K562 (cell line): ENCODE measurements around the gene CERS3. TPM values are rescaled to one million over a fixed set of nuclear protein-coding genes. Genes with fewer than 3 reads are reported as not detected.

Source experiments
- ATAC-seq: fragments of 200-7000 bp; cut with Tn5 transposase; 3 replicates; pipeline ENCODE4 v1.9.1; 2020; ENCODE audit warnings: moderate library complexity
- BruUV-seq: library from RNA; stranded (reverse); fragments of 400-500 nt; replicated peaks from 2 replicates; lab custom pipeline; 2021; lab: Mats Ljungman, UMichigan
- CTCF ChIA-PET: fragments of 300-600 bp; formaldehyde crosslinking; extraction: SDS; loops from one replicate; lab custom pipeline; 2021; ENCODE audit warnings: low intra/inter-chr PET ratio; lab: Yijun Ruan, JAX
- POLR2A ChIA-PET: fragments of 300-600, 350-650 bp; sonication (Branson Sonifier 250); formaldehyde crosslinking; extraction: SDS; loops from one replicate; lab custom pipeline; 2021; ENCODE audit warnings: antibody characterized with exemption, inconsistent platforms; lab: Yijun Ruan, JAX
- DNase-seq, 4 experiments: peaks; one replicate each; pipeline versions ENCODE4 v3.0.0 to v3.0.0-alpha.2; 2011 to 2018; ENCODE audit warnings: low spot score in 3 of 4, mixed read lengths in 3 of 4; ENCODE audit errors: extremely low read depth in 1 of 4
- FAIRE-seq: peaks from 2 replicates; lab custom pipeline; 2011; peaks lifted over from hg19 to GRCh38; lab: Jason Lieb, UNC
- H2AFZ ChIP-seq: 2 replicates; pipeline ENCODE4 v1.6.0; 2011; ENCODE audit warnings: low read depth, low read length, control low read depth, inconsistent platforms
- H3K27ac ChIP-seq: fragments of 200-600 bp; 3 replicates; pipeline ENCODE4 v1.8.0; 2011; ENCODE audit warnings: low read depth, mild to moderate bottlenecking, control low read depth, inconsistent platforms, low read length, moderate library complexity, mixed read lengths; ENCODE audit errors: extremely low read depth
- H3K27me3 ChIP-seq, 2 experiments: fragments of 300-600 bp in 1 of 2; 2 replicates in 1 of 2; 3 replicates in 1 of 2; pipeline versions ENCODE4 v1.6.0 to v1.8.0; 2011; ENCODE audit warnings: inconsistent platforms in 2 of 2, low read length in 2 of 2, mild to moderate bottlenecking in 1 of 2, mixed read lengths in 1 of 2, moderate library complexity in 1 of 2; ENCODE audit not compliant: control insufficient read depth in 2 of 2, insufficient read depth in 2 of 2
- H3K36me3 ChIP-seq: fragments of 300-600 bp; 3 replicates; pipeline ENCODE4 v1.8.0; 2011; ENCODE audit warnings: mild to moderate bottlenecking, low read length, inconsistent platforms; ENCODE audit not compliant: control insufficient read depth, insufficient read depth
- H3K4me1 ChIP-seq, 2 experiments: fragments of 200-600 bp in 1 of 2; replicated peaks in 1 of 2; 2 replicates in 1 of 2; 3 replicates in 1 of 2; pipeline versions ENCODE4 v1.5.1 to v1.8.0; 2011; ENCODE audit warnings: inconsistent platforms in 2 of 2, low read length in 2 of 2, mild to moderate bottlenecking in 1 of 2, mixed read lengths in 1 of 2, moderate library complexity in 1 of 2; ENCODE audit not compliant: control insufficient read depth in 2 of 2, insufficient read depth in 2 of 2
- H3K4me2 ChIP-seq: 2 replicates; pipeline ENCODE4 v1.6.1; 2011; ENCODE audit warnings: low read length, control low read depth, inconsistent platforms, mixed read lengths; ENCODE audit not compliant: insufficient read depth
- H3K4me3 ChIP-seq: fragments of 200-600 bp; sonication (generic), shearing (Covaris generic); 2 replicates; pipeline ENCODE4 v1.5.1; 2016; ENCODE audit warnings: control low read depth, inconsistent platforms
- H3K79me2 ChIP-seq: fragments of 200-600 bp; 3 replicates; pipeline ENCODE4 v1.8.0; 2011; ENCODE audit warnings: low read length, inconsistent platforms; ENCODE audit not compliant: control insufficient read depth, insufficient read depth
- H3K9ac ChIP-seq, 2 experiments: 2 replicates each; pipeline versions ENCODE4 v1.6.0 to v1.6.1; 2011; ENCODE audit warnings: low read depth in 2 of 2, low read length in 2 of 2, control low read depth in 1 of 2, inconsistent platforms in 1 of 2, mild to moderate bottlenecking in 1 of 2, mixed read lengths in 1 of 2; ENCODE audit not compliant: insufficient read depth in 1 of 2
- H3K9me1 ChIP-seq: one replicate; pipeline ENCODE4 v1.6.0; 2011; ENCODE audit warnings: inconsistent platforms, mild to moderate bottlenecking, low read length, moderate library complexity; ENCODE audit not compliant: control insufficient read depth, insufficient read depth
- H3K9me3 ChIP-seq: replicated peaks from 2 replicates; pipeline ENCODE4 v1.5.1; 2011; ENCODE audit warnings: low read depth, low read length, inconsistent platforms; ENCODE audit not compliant: control insufficient read depth, insufficient read depth
- H4K20me1 ChIP-seq: replicated peaks from 2 replicates; pipeline ENCODE4 v1.6.1; 2011; ENCODE audit warnings: low read length, inconsistent platforms, mixed read lengths; ENCODE audit not compliant: control insufficient read depth, insufficient read depth
- RB1 ChIP-seq: fragments of 450-650 bp; IDR thresholded peaks from 2 replicates; pipeline ENCODE4 v1.6.1; 2017; ENCODE audit warnings: low read depth, mild to moderate bottlenecking
- RCOR1 ChIP-seq, 2 experiments: IDR thresholded peaks; 2 replicates each; pipeline ENCODE4 v1.6.1; 2012; ENCODE audit warnings: low read depth in 2 of 2, low read length in 2 of 2, borderline replicate concordance in 1 of 2, improper control_type of control experiment in 1 of 2
- RHOXF2B ChIP-seq: fragments of 250-450 bp; sonication (Bioruptor Pico); conservative IDR thresholded peaks from 2 replicates; pipeline ENCODE4 v1.5.1; 2021
- ZNF778 ChIP-seq: fragments of 450-650 bp; formaldehyde crosslinking; IDR thresholded peaks from 2 replicates; pipeline ENCODE4 v1.4.0; 2020; ENCODE audit warnings: mild to moderate bottlenecking, moderate library complexity
- WGBS: fragments of 100-300 bp; shearing (Covaris generic); methylation state at CpG from one replicate; pipeline ENCODE4 v1.1.6; 2016; ENCODE audit warnings: low coverage, mixed read lengths; ENCODE audit not compliant: insufficient coverage; ENCODE audit errors: missing lambda C conversion rate; 5-methylcytosine and 5-hydroxymethylcytosine counted together
- in situ Hi-C: fragments of 300-500 bp; cut with MboI; formaldehyde crosslinking; loops from 4 replicates; pipeline ENCODE4 v1.15.0; 2018; ENCODE audit warnings: inconsistent platforms, mixed read lengths
- intact Hi-C: fragments of 100-400 bp; cut with micrococcal nuclease; formaldehyde crosslinking; loops from 2 replicates; pipeline ENCODE4 v1.14.2; 2022
- polyA plus RNA-seq, 8 experiments: library from polyadenylated mRNA; depleted of rRNA in 4 of 8; stranded (reverse) in 5 of 8; unstranded in 3 of 8; fragments of >200 nt; fragmentation: Nextera tagmentation in 2 of 8; fragmentation: Illumina TruSeq in 1 of 8; extraction: Ambion mirVana in 2 of 8; extraction: Trizol in 1 of 8; gene quantifications; 2 replicates each; pipeline versions ENCODE4 v1.2.1 to v1.2.3, GENCODE V29; 2011 to 2014; ENCODE audit warnings: inconsistent platforms in 1 of 8, missing spikeins in 1 of 8
- total RNA-seq, 7 experiments: library from RNA; depleted of rRNA in 6 of 7; stranded (reverse); fragments of >200 nt in 6 of 7; fragmentation: Illumina TruSeq in 2 of 7; extraction: Trizol in 2 of 7; gene quantifications; 2 replicates each; pipeline versions ENCODE4 v1.2.1 to v1.2.3, GENCODE V29; 2011 to 2021; ENCODE audit warnings: low replicate concordance in 1 of 7
- TF ChIP-seq, protein P1 (sequence below), 2 experiments: fragments of 450-650 bp in 1 of 2; sonication (generic) in 1 of 2; formaldehyde crosslinking in 1 of 2; IDR thresholded peaks; 2 replicates each; pipeline versions ENCODE4 v1.7.1 to v1.9.0; 2016 to 2022; ENCODE audit warnings: inconsistent platforms in 1 of 2, mild to moderate bottlenecking in 1 of 2, missing genetic modification reagents in 1 of 2

CERS3 gene
- total and polyA plus RNA-seq, 9 of the 15 experiments (the other 6 are each of a cell fraction or from before 2014, with no cell fraction given) = not detected

DNA sequence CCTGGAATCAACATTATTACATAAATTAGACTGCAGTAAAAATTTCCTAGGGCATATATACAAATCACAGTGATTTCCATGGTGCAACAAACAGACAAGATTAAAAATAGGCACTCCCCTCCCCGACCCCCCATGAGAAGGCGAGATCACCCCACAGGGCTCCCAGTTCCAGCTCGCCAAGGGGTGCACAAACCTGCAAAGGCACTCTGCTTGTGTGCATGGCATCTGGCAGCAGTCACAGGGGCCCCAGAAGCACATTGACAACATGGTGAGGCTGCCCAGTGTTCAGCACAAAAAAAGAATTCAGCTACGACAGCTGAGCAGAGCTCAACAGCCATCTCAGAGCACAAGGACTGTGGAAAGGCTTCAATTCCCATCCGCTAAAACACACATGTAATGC is 19.2 kb upstream of the CERS3 start:
- no peaks in the 10 kb centered on the region for H3K9me1 ChIP-seq
- CTCF ChIA-PET = no interaction called here
- no TSS peak for BruUV-seq
- no peaks in the 10 kb centered on the region for H3K9me3 ChIP-seq
- in situ Hi-C loops (no loop called here), intact Hi-C loops (no loop called here)
- H3K36me3 ChIP-seq = peaks cover 4% of the 10 kb centered on the region; the same call in 1 of the 3 replicates
- H4K20me1 ChIP-seq = no peaks in the 10 kb centered on the region
- no peak overlapping the region for H3K4me2 ChIP-seq
- 11% methylated on average over 5 of the region's 5 CpGs for WGBS
- H2AFZ ChIP-seq = no peak overlapping the region
- no peaks in the 10 kb centered on the region for H3K79me2 ChIP-seq
- no peak overlapping the region for H3K27ac ChIP-seq
- FAIRE-seq (no peak), ATAC-seq (no peak), DNase-seq (no peak)
- H3K4me1 ChIP-seq = peaks cover 0 to 3% of the 10 kb centered on the region in 2 experiments; a peak in 1 of 5 replicates
- TF ChIP-seq RHOXF2B (CRISPR knock-in tag) (no peak), RCOR1 (IDR thresholded peaks at IDR 0.05; ENCODE audit: borderline replicate concordance in 1 of 2, low read depth in 2 of 2, low read length in 2 of 2) (no peak), ZNF778 (CRISPR knock-in tag) (no peak), RB1 (no peak)
- TF ChIP-seq, protein P1, sequence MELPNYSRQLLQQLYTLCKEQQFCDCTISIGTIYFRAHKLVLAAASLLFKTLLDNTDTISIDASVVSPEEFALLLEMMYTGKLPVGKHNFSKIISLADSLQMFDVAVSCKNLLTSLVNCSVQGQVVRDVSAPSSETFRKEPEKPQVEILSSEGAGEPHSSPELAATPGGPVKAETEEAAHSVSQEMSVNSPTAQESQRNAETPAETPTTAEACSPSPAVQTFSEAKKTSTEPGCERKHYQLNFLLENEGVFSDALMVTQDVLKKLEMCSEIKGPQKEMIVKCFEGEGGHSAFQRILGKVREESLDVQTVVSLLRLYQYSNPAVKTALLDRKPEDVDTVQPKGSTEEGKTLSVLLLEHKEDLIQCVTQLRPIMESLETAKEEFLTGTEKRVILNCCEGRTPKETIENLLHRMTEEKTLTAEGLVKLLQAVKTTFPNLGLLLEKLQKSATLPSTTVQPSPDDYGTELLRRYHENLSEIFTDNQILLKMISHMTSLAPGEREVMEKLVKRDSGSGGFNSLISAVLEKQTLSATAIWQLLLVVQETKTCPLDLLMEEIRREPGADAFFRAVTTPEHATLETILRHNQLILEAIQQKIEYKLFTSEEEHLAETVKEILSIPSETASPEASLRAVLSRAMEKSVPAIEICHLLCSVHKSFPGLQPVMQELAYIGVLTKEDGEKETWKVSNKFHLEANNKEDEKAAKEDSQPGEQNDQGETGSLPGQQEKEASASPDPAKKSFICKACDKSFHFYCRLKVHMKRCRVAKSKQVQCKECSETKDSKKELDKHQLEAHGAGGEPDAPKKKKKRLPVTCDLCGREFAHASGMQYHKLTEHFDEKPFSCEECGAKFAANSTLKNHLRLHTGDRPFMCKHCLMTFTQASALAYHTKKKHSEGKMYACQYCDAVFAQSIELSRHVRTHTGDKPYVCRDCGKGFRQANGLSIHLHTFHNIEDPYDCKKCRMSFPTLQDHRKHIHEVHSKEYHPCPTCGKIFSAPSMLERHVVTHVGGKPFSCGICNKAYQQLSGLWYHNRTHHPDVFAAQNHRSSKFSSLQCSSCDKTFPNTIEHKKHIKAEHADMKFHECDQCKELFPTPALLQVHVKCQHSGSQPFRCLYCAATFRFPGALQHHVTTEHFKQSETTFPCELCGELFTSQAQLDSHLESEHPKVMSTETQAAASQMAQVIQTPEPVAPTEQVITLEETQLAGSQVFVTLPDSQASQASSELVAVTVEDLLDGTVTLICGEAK (IDR thresholded peaks at IDR 0.05) = no peak
- TF ChIP-seq, protein P1 (CRISPR knock-in tag; IDR thresholded peaks at IDR 0.05) = no peak
- POLR2A ChIA-PET = no interaction called here
- H3K27me3 ChIP-seq = no peaks in the 10 kb centered on the region; a peak in 1 of 5 replicates
- no peak overlapping the region for H3K4me3 ChIP-seq
- no peak overlapping the region for H3K9ac ChIP-seq
